Endothelial cell of umbilical vein (primary cell): ENCODE data around the gene PSAP.

Experiments
- EZH2 ChIP-seq: IDR thresholded peaks from 2 replicates; pipeline ENCODE4 v1.6.1; 2012; ENCODE audit warnings: borderline replicate concordance, low read depth, mild to moderate bottlenecking, moderate library complexity, low read length, inconsistent platforms; ENCODE audit not compliant: severe bottlenecking
- GATA2 ChIP-seq: IDR thresholded peaks from 2 replicates; pipeline ENCODE4 v1.7.0; 2011; ENCODE audit warnings: low read depth, mild to moderate bottlenecking, moderate library complexity, mixed read lengths, low read length; ENCODE audit not compliant: insufficient read length, insufficient read depth
- MYC ChIP-seq: IDR thresholded peaks from one replicate; pipeline ENCODE4 v1.6.1; 2011; ENCODE audit warnings: mild to moderate bottlenecking, low read depth, low read length
- POLR2A ChIP-seq: IDR thresholded peaks from 2 replicates; pipeline ENCODE4 v1.6.1; 2012; ENCODE audit warnings: low read depth, mild to moderate bottlenecking, control low read depth, low read length
- POLR2AphosphoS5 ChIP-seq: IDR thresholded peaks from 2 replicates; pipeline ENCODE4 v1.6.1; 2012; ENCODE audit warnings: low read depth, mild to moderate bottlenecking, control low read depth, low read length, moderate library complexity; ENCODE audit not compliant: insufficient read depth
- TF ChIP-seq, protein P1 (sequence below), 2 donors: IDR thresholded peaks; 1 replicate in 1 of 2; 2 replicates in 1 of 2; pipeline ENCODE4 v1.5.1; 2011; ENCODE audit warnings: low read length in 2 of 2, mild to moderate bottlenecking in 2 of 2, moderate library complexity in 2 of 2, control low read depth in 1 of 2, inconsistent platforms in 1 of 2, low read depth in 1 of 2; ENCODE audit not compliant: insufficient read depth in 1 of 2; ENCODE audit errors: extremely low read depth in 1 of 2
- TF ChIP-seq, protein P2 (sequence below): IDR thresholded peaks from 2 replicates; pipeline ENCODE4 v1.6.1; 2011; ENCODE audit not compliant: insufficient read depth, insufficient read length

DNA sequence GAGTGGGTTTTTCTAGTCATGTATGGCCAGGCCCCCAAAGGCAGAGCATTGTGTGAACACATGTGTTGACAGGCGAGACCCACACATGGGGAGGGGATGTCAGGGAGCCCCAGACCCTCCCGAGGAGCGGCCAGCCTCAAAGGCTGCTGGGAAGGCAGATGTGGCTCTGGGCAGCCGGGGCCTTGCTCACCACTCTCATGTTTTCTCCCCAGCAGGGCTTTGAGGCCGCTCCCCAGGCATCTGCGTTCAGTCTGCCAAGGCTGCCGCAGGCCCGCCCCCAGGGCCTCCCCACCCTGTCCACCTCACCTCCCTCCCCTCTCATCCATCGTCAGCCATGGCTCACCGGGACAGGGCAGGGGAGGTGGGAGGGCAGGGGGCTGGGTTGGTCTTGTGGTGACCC lies 61.2 kb downstream of the PSAP start:
- TF ChIP-seq POLR2A (no peak), MYC (no peak), GATA2 (no peak), POLR2AphosphoS5 (no peak), EZH2 (no peak)
- TF ChIP-seq, protein P1, sequence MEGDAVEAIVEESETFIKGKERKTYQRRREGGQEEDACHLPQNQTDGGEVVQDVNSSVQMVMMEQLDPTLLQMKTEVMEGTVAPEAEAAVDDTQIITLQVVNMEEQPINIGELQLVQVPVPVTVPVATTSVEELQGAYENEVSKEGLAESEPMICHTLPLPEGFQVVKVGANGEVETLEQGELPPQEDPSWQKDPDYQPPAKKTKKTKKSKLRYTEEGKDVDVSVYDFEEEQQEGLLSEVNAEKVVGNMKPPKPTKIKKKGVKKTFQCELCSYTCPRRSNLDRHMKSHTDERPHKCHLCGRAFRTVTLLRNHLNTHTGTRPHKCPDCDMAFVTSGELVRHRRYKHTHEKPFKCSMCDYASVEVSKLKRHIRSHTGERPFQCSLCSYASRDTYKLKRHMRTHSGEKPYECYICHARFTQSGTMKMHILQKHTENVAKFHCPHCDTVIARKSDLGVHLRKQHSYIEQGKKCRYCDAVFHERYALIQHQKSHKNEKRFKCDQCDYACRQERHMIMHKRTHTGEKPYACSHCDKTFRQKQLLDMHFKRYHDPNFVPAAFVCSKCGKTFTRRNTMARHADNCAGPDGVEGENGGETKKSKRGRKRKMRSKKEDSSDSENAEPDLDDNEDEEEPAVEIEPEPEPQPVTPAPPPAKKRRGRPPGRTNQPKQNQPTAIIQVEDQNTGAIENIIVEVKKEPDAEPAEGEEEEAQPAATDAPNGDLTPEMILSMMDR (IDR thresholded peaks at IDR 0.05; ENCODE audit: extremely low read depth in 1 of 2, insufficient read depth in 1 of 2, low read depth in 1 of 2, low read length in 2 of 2) = no peak
- TF ChIP-seq, protein P2, sequence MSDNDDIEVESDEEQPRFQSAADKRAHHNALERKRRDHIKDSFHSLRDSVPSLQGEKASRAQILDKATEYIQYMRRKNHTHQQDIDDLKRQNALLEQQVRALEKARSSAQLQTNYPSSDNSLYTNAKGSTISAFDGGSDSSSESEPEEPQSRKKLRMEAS = no peak
